ENCODE measurements around the gene HEY2. TPM values are rescaled to one million over a fixed set of nuclear protein-coding genes. Genes with fewer than 3 reads are reported as not detected.

Gene HEY2
- total RNA-seq, 6 donors from 2014 or later: 1.3 to 3.3 (median 1.8) TPM

GRCh38 chr6:125711013-125711675, 38.3 kb upstream of the HEY2 start:
- no peak overlapping the region for H3K4me3 ChIP-seq
- WGBS, 2 donors: 90 to 91% methylated on average over 4 of the region's 4 CpGs
- ATAC-seq (ENCODE audit: low FRiP score in 2 of 2): no peak

DNA sequence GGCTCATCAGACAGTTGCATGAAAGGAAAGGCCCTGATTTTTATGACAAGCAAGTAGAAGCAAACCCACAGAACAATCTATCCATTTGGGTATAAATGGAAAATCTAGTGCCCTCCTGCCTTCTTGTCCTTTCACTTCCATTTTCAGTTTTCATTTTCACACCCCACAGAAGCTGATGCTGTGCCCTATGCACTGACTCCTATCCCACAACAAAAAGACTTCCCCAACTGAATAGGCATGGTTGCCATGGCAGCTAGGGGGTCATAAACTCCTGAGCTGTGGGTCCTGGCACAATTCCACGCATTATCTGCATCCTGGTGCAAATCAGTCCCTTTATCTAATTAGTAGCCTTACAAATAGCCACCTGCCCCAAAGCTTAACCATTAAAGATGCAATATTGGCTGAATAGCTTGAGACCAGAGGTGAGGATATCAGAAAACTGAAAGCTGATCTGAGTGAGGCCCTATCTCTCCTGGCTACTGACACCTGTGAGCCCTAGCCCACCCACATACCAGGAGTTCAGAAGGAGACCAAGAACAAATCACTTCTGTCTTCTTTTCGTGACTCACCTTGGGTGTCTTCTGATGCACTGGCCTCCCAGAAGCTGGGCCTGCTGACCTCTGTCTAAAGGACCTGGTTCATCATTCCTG, 34.9 kb upstream of the HEY2 start:
- Histone ChIP-seq H3K4me3 (no peak overlapping the region), H3K27ac (no peak overlapping the region), H3K4me1 (no peaks in the 10 kb centered on the region), H3K36me3 (no peaks in the 10 kb centered on the region), H3K27me3 (no peaks in the 10 kb centered on the region), H3K9me3 (peaks cover 0 to 5% (median 1%) of the 10 kb centered on the region in 4 donors)
- no peak for TF ChIP-seq EP300 (IDR thresholded peaks at IDR 0.05)
- TF ChIP-seq POLR2AphosphoS5 (IDR thresholded peaks at IDR 0.05): no peak
- TF ChIP-seq POLR2A (IDR thresholded peaks at IDR 0.05): no peak
- ATAC-seq (ENCODE audit: low FRiP score in 2 of 2) (no peak), DNase-seq (no peak)
- 85 to 92% methylated on average over 2 of the region's 2 CpGs for WGBS, 2 donors

More at GRCh38 chr6:125711013-125711675, 38.3 kb upstream of the HEY2 start:
- Histone ChIP-seq H3K9me3 (peaks cover 0 to 5% (median 1%) of the 10 kb centered on the region in 4 donors), H3K27ac (no peak overlapping the region), H3K4me1 (no peaks in the 10 kb centered on the region), H3K36me3 (no peaks in the 10 kb centered on the region), H3K27me3 (no peaks in the 10 kb centered on the region)
- TF ChIP-seq POLR2A (IDR thresholded peaks at IDR 0.05) (no peak), EP300 (IDR thresholded peaks at IDR 0.05) (no peak), POLR2AphosphoS5 (IDR thresholded peaks at IDR 0.05) (no peak), CTCF (IDR thresholded peaks at IDR 0.05) (no peak)
- no peak for DNase-seq

- Histone ChIP-seq H3K36me3 (no peaks in the 10 kb centered on the region), H3K27me3 (no peaks in the 10 kb centered on the region), H3K4me1 (no peaks in the 10 kb centered on the region), H3K9me3 (no peaks in the 10 kb centered on the region), H3K27ac (no peak overlapping the region), H3K4me3 (no peak overlapping the region)
- no peak for ATAC-seq (ENCODE audit: low FRiP score in 2 of 2)
- DNase-seq: no peak
- TF ChIP-seq POLR2A (IDR thresholded peaks at IDR 0.05): no peak
- TF ChIP-seq POLR2AphosphoS5 (IDR thresholded peaks at IDR 0.05): no peak
- no peak for TF ChIP-seq CTCF (IDR thresholded peaks at IDR 0.05)
- TF ChIP-seq EP300 (IDR thresholded peaks at IDR 0.05): no peak
- WGBS, 2 donors: 64 to 74% methylated on average over 2 of the region's 2 CpGs
Observed at GRCh38 chr6:125717120-125717731, 32.2 kb upstream of the HEY2 start.

GRCh38 chr6:125718109-125718508, 31.3 kb upstream of the HEY2 start:
- Histone ChIP-seq H3K4me1 (no peaks in the 10 kb centered on the region), H3K36me3 (no peaks in the 10 kb centered on the region), H3K27ac (no peak overlapping the region), H3K9me3 (no peaks in the 10 kb centered on the region), H3K4me3 (no peak overlapping the region), H3K27me3 (no peaks in the 10 kb centered on the region)
- TF ChIP-seq POLR2AphosphoS5 (IDR thresholded peaks at IDR 0.05) (no peak), CTCF (IDR thresholded peaks at IDR 0.05) (no peak), EP300 (IDR thresholded peaks at IDR 0.05) (no peak), POLR2A (IDR thresholded peaks at IDR 0.05) (no peak)
- DNase-seq (no peak), ATAC-seq (ENCODE audit: low FRiP score in 2 of 2) (no peak)
- WGBS, 2 donors: 76 to 86% methylated on average over 2 of the region's 2 CpGs

DNA sequence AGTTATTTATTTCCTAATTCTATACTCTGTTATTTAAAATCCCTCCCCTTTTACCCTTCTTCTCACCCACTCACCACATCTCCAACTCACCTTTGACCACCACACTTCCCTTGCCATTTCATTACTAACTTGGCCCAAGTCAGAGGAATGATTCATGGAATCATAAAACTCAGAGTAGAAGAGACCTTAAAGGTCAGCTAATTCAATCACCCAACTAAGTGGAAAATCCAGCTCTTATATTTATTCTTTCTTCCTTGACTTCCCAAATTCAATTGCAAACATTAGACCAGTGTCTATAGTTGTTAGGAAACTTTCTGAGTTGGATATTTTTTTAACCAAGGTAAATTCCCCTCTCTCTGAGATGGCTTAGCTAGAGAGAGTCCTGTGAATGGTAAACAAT, 26.5 kb upstream of the HEY2 start:
- Histone ChIP-seq H3K27ac (no peak overlapping the region), H3K4me1 (no peaks in the 10 kb centered on the region), H3K9me3 (no peaks in the 10 kb centered on the region), H3K36me3 (no peaks in the 10 kb centered on the region), H3K27me3 (no peaks in the 10 kb centered on the region), H3K4me3 (no peak overlapping the region)
- ATAC-seq (ENCODE audit: low FRiP score in 2 of 2) (no peak), DNase-seq (no peak)
- TF ChIP-seq EP300 (IDR thresholded peaks at IDR 0.05) (no peak), POLR2A (IDR thresholded peaks at IDR 0.05) (no peak), POLR2AphosphoS5 (IDR thresholded peaks at IDR 0.05) (no peak), CTCF (IDR thresholded peaks at IDR 0.05) (no peak)
